Esophagus (tissue), 2 donors: Measurements from ENCODE around the gene COL21A1. TPM values are rescaled to one million over a fixed set of nuclear protein-coding genes. Genes with fewer than 3 reads are reported as not detected.

Source experiments
- H3K27ac ChIP-seq, 2 donors: one replicate each; pipeline ENCODE4 v1.5.1; 2013; ENCODE audit warnings: low read depth in 2 of 2, mild to moderate bottlenecking in 2 of 2, inconsistent platforms in 1 of 2, low read length in 1 of 2, moderate library complexity in 1 of 2
- H3K27me3 ChIP-seq, 2 donors: one replicate each; pipeline ENCODE4 v1.6.1; 2013; ENCODE audit warnings: low read length in 2 of 2, control low read depth in 1 of 2, mild to moderate bottlenecking in 1 of 2; ENCODE audit not compliant: insufficient read depth in 2 of 2, control insufficient read depth in 1 of 2
- H3K36me3 ChIP-seq, 2 donors: one replicate each; pipeline ENCODE4 v1.6.1; 2013; ENCODE audit warnings: low read length in 1 of 2; ENCODE audit not compliant: control insufficient read depth in 2 of 2, insufficient read depth in 2 of 2
- H3K4me1 ChIP-seq, 2 donors: one replicate each; pipeline ENCODE4 v1.6.1; 2013; ENCODE audit warnings: low read length in 1 of 2; ENCODE audit not compliant: control insufficient read depth in 2 of 2, insufficient read depth in 2 of 2
- H3K4me3 ChIP-seq, 2 donors: one replicate each; pipeline ENCODE4 v1.5.1; 2013; ENCODE audit warnings: low read length in 2 of 2, mild to moderate bottlenecking in 2 of 2, low read depth in 1 of 2, moderate library complexity in 1 of 2
- H3K9me3 ChIP-seq, 2 donors: one replicate each; pipeline ENCODE4 v1.6.1; 2013; ENCODE audit warnings: mild to moderate bottlenecking in 2 of 2, low read depth in 1 of 2, low read length in 1 of 2, moderate library complexity in 1 of 2; ENCODE audit not compliant: control insufficient read depth in 2 of 2, insufficient read depth in 1 of 2
- WGBS, 2 donors: extraction: QIAGEN DNeasy Blood & Tissue Kit; methylation state at CpG; one replicate each; pipeline ENCODE4 v1.1.7; 2013; 5-methylcytosine and 5-hydroxymethylcytosine counted together
- polyA plus RNA-seq, 2 donors: library from polyadenylated mRNA; stranded (reverse); fragments of 200-250 nt; gene quantifications; one replicate each; pipeline ENCODE4 v1.2.3, GENCODE V29; 2013
- donor health status: healthy with polysubstance abuse.
- donor health status: Bipolar disorder and iron deficiency.

COL21A1 gene
- polyA plus RNA-seq: 1 to 10 TPM; 1.5 to 1.6 TPM

DNA sequence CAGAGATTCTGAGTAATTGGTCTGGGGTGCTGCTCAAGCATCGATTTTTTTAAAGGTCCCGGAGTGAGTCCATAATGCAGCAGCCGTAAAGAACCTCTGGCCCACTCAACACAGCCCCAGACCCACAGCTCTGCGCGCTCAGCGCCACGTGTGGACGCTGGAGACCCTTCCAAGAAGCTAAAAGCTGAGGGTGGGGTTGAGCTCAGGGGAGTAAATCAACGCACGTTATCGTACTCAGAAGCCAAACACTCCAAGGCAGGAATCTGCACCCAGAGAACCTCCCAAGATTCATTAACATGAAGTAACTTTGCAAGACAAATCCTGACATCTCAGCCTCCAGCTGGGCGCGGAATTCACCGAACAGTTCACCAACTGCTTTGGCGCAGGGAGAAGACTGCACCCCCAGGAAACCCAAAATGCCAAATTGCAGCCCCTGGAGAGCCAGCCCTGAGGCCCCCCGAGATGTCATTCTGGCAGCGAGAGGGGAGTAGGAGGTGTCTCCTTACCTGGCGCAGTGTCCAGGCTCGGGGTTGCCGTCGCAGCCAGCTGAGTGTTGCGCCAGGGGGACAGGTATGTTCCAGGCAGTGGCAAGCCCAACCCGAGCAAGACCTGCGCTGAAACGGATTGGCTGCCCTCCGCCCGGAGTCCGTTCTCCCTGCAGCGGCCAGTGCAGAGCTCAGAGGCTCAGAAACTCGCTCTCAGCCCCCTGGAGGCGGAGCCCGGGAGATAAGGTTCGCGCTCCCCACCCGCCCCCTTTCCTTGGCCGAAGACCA lies at the start of gene COL21A1:
Gene COL21A1 (minus strand): TSS at position 700 of the 773 bp plus-strand sequence. CDS start 64,962 bp downstream, outside the sequence.
- 5 to 7% methylated on average over 36 of the region's 36 CpGs for WGBS, 2 donors
- Histone ChIP-seq H3K4me3 (peak within 1 kb of the TSS; percentile 52 to 62), H3K9me3 (no peaks in the 10 kb centered on the region), H3K4me1 (peaks cover 0 to 4% of the 10 kb centered on the region in 2 donors), H3K27ac (peak within 1 kb of the TSS; percentile 45), H3K36me3 (no peaks in the 10 kb centered on the region), H3K27me3 (no peaks in the 10 kb centered on the region)

DNA sequence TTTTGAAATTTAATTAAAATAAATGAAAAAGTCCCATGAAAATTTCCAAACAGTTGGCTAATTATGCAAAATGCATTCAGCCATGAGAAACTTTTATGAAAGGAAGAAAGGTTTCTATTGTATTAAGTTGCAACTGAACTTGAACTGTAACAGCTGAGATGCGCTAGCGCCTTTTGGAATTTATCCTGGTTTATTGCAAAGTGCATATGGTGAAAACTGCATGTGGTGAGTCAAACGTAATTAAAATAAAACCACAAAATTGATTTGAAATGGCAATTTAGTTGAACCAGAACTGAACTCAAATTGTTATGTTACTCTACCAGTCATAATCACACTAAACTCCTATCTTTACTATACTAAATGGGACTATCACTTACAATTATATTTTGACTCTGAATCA lies 46.4 kb upstream of the COL21A1 start:
- WGBS, 2 donors: 48 to 62% methylated on average over 3 of the region's 3 CpGs
- no peak overlapping the region for H3K27ac ChIP-seq

DNA sequence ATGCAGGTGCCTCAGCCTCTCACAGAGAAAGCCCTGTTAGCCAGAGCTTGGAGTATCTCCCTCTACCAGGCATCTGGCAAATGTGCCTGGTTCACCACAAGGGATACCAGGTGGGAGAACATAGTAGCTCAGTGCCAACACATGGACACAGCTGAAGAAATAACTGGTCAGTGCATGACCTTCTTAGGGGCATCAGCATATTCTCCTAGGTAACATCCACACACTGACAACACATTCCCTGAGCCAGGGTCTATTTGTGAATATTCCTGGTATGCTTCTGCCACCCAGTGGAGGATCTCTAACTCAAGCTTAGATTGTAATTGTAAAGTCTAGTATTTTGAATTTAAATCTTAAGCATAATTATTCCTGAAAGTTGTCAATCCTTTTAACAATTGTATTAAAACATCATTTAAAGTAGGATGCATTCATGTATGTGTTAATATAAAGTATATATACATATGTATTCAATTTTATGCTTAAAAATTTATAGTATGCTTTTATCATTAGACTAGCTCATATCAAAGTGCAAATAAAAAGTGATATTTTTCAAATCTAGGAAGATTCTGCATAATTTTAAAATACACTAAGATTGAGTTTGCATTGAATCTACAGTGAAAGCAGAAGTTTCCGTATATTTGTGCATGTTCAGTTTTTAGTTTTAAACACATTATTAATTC lies 45.3 kb upstream of the COL21A1 start:
- H3K27ac ChIP-seq: no peak overlapping the region
- no peaks in the 10 kb centered on the region for H3K27me3 ChIP-seq
- H3K4me1 ChIP-seq: no peaks in the 10 kb centered on the region
- 75 to 83% methylated on average over 1 of the region's 1 CpG for WGBS, 2 donors
- H3K4me3 ChIP-seq: no peak overlapping the region
- no peaks in the 10 kb centered on the region for H3K36me3 ChIP-seq
- H3K9me3 ChIP-seq: no peaks in the 10 kb centered on the region

More for the DNA sequence above, 46.4 kb upstream of the COL21A1 start:
- H3K9me3 ChIP-seq: no peaks in the 10 kb centered on the region
- no peaks in the 10 kb centered on the region for H3K27me3 ChIP-seq
- H3K4me3 ChIP-seq: no peak overlapping the region
- no peaks in the 10 kb centered on the region for H3K4me1 ChIP-seq
- H3K36me3 ChIP-seq: no peaks in the 10 kb centered on the region

DNA sequence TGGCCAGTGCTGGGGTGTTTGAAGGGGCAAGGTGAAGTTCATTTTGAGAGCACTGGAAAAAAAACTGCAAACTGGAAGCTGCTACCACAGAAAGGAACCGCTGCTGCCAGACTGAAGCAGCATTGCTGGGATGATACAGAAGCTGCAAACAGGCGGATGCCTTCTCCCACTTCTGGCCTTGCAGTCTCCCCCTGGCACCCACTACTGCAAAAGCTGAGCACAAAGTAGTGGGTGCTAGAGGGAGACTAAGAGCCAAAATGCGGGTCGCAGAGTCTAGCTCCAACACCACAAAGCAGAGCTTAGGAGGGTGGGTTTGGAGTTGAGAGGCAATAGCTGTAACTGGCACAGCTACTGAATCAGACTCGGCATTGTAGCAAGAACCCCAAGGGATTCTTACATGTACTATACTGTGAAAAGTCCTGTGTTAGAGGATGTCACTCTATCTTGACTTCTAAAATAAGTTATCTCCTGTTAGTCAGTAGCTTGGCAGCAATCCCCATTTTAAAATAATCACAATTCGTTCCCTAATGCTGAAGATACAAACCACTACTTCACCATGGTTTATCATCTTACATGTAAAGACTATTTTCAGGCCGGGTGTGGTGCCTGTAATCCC lies 44.0 kb upstream of the COL21A1 start:
- Histone ChIP-seq H3K27ac (no peak overlapping the region), H3K27me3 (no peaks in the 10 kb centered on the region), H3K9me3 (no peaks in the 10 kb centered on the region), H3K36me3 (no peaks in the 10 kb centered on the region), H3K4me1 (no peaks in the 10 kb centered on the region), H3K4me3 (no peak overlapping the region)
- whole genome bisulfite sequencing, 2 donors: 62 to 66% methylated on average over 7 of the region's 7 CpGs

DNA sequence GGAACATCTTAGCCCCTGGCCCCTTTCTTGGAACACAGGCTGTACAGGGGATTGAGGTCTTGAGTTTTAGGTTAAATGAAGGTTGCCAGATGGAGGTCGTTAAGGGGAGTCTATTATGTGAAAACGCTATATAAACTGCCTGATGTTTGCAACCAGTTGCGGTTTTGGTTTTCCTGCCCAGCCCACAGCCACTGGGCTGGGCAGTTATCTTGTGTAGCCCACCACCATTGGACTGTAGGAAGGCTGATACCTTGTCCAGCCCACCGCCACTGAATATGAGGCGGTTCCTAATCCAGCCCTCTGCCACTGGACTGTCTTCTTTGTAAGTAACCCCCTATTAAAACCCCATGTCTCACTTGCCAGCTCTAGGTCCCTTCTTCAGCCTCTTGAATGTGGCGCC lies 42.3 kb upstream of the COL21A1 start:
- H3K36me3 ChIP-seq: no peaks in the 10 kb centered on the region
- H3K4me3 ChIP-seq: no peak overlapping the region
- no peaks in the 10 kb centered on the region for H3K4me1 ChIP-seq
- H3K9me3 ChIP-seq: no peaks in the 10 kb centered on the region
- H3K27me3 ChIP-seq: no peaks in the 10 kb centered on the region
- WGBS, 2 donors: 86 to 89% methylated on average over 6 of the region's 6 CpGs
- no peak overlapping the region for H3K27ac ChIP-seq

DNA sequence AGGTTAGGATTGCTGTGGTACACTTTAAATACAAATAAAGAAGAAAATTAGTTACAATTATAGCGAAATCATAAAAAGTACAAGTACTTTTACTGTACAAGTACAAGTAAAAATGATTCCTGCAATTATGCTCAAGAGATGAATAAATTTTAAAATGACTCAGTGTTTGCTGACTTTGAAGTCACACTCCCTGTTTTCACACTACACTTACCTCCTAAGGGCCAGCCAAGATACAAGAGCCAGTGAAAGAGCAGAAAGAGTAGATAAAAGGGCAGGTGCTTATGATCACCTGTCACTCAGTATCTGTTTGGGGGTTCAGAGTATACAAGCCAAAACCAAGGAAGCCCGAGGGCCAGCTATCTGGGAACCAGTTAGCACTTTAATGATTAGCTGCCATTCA lies 41.0 kb upstream of the COL21A1 start:
- no peaks in the 10 kb centered on the region for H3K36me3 ChIP-seq
- 49 to 62% methylated on average over 2 of the region's 2 CpGs for WGBS, 2 donors
- H3K9me3 ChIP-seq: no peaks in the 10 kb centered on the region
- no peaks in the 10 kb centered on the region for H3K27me3 ChIP-seq
- H3K4me3 ChIP-seq: no peak overlapping the region
- no peak overlapping the region for H3K27ac ChIP-seq
- no peaks in the 10 kb centered on the region for H3K4me1 ChIP-seq

DNA sequence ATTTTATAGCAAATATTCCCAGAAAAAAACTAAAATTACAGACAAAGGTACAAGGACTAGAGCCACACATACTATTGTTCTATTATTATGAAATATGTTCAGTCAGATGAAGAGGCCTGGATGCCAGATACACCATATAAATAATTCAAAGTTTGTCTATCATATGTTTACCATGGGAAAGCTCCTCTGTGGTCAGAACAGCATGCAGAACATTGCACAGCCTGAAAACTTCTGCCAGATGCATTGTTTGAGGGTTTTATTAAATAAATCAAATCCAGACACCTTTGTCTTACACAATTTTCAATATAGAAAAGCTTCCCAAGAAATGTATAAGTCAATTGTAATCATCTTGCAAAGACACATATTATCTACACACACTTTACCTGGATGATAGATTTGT lies 35.0 kb upstream of the COL21A1 start:
- H3K27me3 ChIP-seq: no peaks in the 10 kb centered on the region
- no peak overlapping the region for H3K27ac ChIP-seq
- H3K4me1 ChIP-seq: no peaks in the 10 kb centered on the region
- no peaks in the 10 kb centered on the region for H3K36me3 ChIP-seq
- no peaks in the 10 kb centered on the region for H3K9me3 ChIP-seq
- no peak overlapping the region for H3K4me3 ChIP-seq

- no peaks in the 10 kb centered on the region for H3K4me1 ChIP-seq
- H3K9me3 ChIP-seq: no peaks in the 10 kb centered on the region
- no peaks in the 10 kb centered on the region for H3K27me3 ChIP-seq
- H3K27ac ChIP-seq: no peak overlapping the region
- 87 to 88% methylated on average over 3 of the region's 3 CpGs for WGBS, 2 donors
- no peaks in the 10 kb centered on the region for H3K36me3 ChIP-seq
- H3K4me3 ChIP-seq: no peak overlapping the region
Observed at GRCh38 chr6:56280126-56280525, 32.7 kb upstream of the COL21A1 start.

DNA sequence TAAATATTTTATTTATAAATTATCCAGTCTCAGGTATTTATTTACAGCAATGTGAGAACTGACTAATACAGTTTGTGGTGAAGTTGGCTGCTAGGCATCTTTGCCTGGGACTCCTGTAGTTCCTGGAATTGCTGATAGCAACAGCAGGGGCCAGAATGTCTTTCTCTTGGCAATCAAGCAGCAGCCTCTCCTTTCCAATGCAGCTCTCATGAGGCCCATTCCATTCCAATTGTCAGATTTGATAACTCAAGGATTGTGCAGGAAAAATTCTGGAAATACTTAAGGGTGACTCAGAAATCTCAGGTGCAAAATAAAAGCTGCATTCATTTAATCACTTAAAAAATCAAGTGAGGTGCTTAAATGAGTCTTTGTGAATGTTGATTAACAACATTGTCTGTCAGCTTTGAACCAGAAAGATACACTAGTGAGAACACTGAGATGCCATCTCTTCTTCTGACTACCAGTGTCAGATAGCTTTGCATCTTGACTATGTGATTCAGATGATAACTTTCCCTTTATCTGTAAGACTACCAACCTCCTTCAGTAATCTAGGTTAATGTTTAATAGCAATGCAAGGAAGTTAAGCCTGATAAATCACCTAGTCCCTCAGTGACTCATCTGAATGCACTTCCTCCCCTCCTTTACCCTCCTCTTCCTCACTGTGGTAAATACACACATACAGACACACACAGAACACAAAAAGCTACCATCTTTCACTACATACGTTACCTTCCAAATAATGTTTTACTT lies 32.1 kb upstream of the COL21A1 start:
- no peaks in the 10 kb centered on the region for H3K36me3 ChIP-seq
- H3K27me3 ChIP-seq: no peaks in the 10 kb centered on the region
- 84 to 91% methylated on average over 1 of the region's 1 CpG for WGBS, 2 donors
- H3K4me1 ChIP-seq: no peaks in the 10 kb centered on the region
- no peak overlapping the region for H3K27ac ChIP-seq
- H3K9me3 ChIP-seq: no peaks in the 10 kb centered on the region
- no peak overlapping the region for H3K4me3 ChIP-seq
